GM12801 (cell line): ENCODE data around the gene ATXN2.

Experiments
- CTCF ChIP-seq: IDR thresholded peaks from one replicate; pipeline ENCODE4 v1.5.1; 2011; ENCODE audit warnings: control low read depth; ENCODE audit not compliant: insufficient read length; ENCODE audit errors: extremely low read depth

Gene ATXN2

GRCh38 chr12:111411185-111411764, 187.8 kb downstream of the ATXN2 start:
- no peak for TF ChIP-seq CTCF

GRCh38 chr12:111410431-111411184, 188.5 kb downstream of the ATXN2 start:
- no peak for TF ChIP-seq CTCF

- TF ChIP-seq CTCF = no peak
These were observed 189.2 kb downstream of the ATXN2 start for GRCh38 chr12:111409780-111410430.

GRCh38 chr12:111409403-111409779, 189.7 kb downstream of the ATXN2 start:
- TF ChIP-seq CTCF = no peak

GRCh38 chr12:111408686-111409402, 190.3 kb downstream of the ATXN2 start:
- TF ChIP-seq CTCF = no peak

- TF ChIP-seq CTCF = no peak
These were observed 191.0 kb downstream of the ATXN2 start for GRCh38 chr12:111408116-111408440.

- TF ChIP-seq CTCF = no peak
These were observed 191.6 kb downstream of the ATXN2 start for GRCh38 chr12:111407377-111408115.
